HepG2 (cell line): ENCODE measurements around the gene METTL1. TPM values are rescaled to one million over a fixed set of nuclear protein-coding genes. Genes with fewer than 3 reads are reported as not detected.

ENCODE experiments used
- ATF7-NPFF ChIP-seq: sonication (generic); formaldehyde crosslinking; IDR thresholded peaks from 2 replicates; pipeline ENCODE4 v1.8.1; 2023; ENCODE audit warnings: mild to moderate bottlenecking, low read depth, missing genetic modification reagents, moderate library complexity
- DNMT1 ChIP-seq: sonication (generic); formaldehyde crosslinking; IDR thresholded peaks from 2 replicates; pipeline ENCODE4 v1.5.1; 2020; ENCODE audit warnings: mild to moderate bottlenecking, missing genetic modification reagents
- HMG20B ChIP-seq: conservative IDR thresholded peaks from 2 replicates; pipeline ENCODE4 v1.6.1; 2016; ENCODE audit warnings: missing genetic modification reagents, missing compliant biosample characterization
- PATZ1 ChIP-seq: sonication (generic); formaldehyde crosslinking; IDR thresholded peaks from 2 replicates; pipeline ENCODE4 v1.4.0; 2020; ENCODE audit warnings: missing genetic modification reagents
- RBAK ChIP-seq: sonication (generic); formaldehyde crosslinking; IDR thresholded peaks from 2 replicates; pipeline ENCODE4 v1.5.1; 2020; ENCODE audit warnings: mild to moderate bottlenecking, missing genetic modification reagents
- REXO4 ChIP-seq: sonication (generic); formaldehyde crosslinking; IDR thresholded peaks from 2 replicates; pipeline ENCODE4 v1.8.0; 2022; ENCODE audit warnings: missing genetic modification reagents, mild to moderate bottlenecking, borderline replicate concordance
- RFX5 ChIP-seq: IDR thresholded peaks from 2 replicates; pipeline ENCODE4 v1.6.1; 2011; ENCODE audit warnings: low read depth, low read length, improper control_type of control experiment
- SKI ChIP-seq: fragments of 450-650 bp; IDR thresholded peaks from one replicate; pipeline ENCODE4 v1.6.1; 2018; ENCODE audit warnings: mild to moderate bottlenecking; ENCODE audit not compliant: partially characterized antibody
- SMYD3 ChIP-seq: sonication (generic); formaldehyde crosslinking; IDR thresholded peaks from 2 replicates; pipeline ENCODE4 v1.8.1; 2023; ENCODE audit warnings: mild to moderate bottlenecking, missing genetic modification reagents
- TCF12 ChIP-seq, 2 experiments: fragments of 450-650 bp in 1 of 2; sonication (generic) in 1 of 2; formaldehyde crosslinking in 1 of 2; IDR thresholded peaks; 2 replicates each; pipeline versions ENCODE4 v1.6.1 to v1.8.0; 2017 to 2022; ENCODE audit warnings: antibody characterized with exemption in 1 of 2, mild to moderate bottlenecking in 1 of 2, missing genetic modification reagents in 1 of 2, moderate library complexity in 1 of 2
- TRAFD1 ChIP-seq: sonication (generic); formaldehyde crosslinking; IDR thresholded peaks from 2 replicates; pipeline ENCODE4 v1.5.1; 2020; ENCODE audit warnings: missing genetic modification reagents, mild to moderate bottlenecking, borderline replicate concordance
- ZBTB2 ChIP-seq: sonication (generic); formaldehyde crosslinking; IDR thresholded peaks from 2 replicates; pipeline ENCODE4 v1.8.0; 2022; ENCODE audit warnings: low read depth, missing genetic modification reagents
- ZC3H13 ChIP-seq: sonication (generic); formaldehyde crosslinking; IDR thresholded peaks from 2 replicates; pipeline ENCODE4 v1.8.1; 2023; ENCODE audit warnings: mild to moderate bottlenecking, missing genetic modification reagents, moderate library complexity
- ZNF224 ChIP-seq: sonication (generic); formaldehyde crosslinking; IDR thresholded peaks from 2 replicates; pipeline ENCODE4 v1.5.0; 2020; ENCODE audit warnings: mild to moderate bottlenecking, missing genetic modification reagents
- ZNF615 ChIP-seq: sonication (generic); formaldehyde crosslinking; IDR thresholded peaks from 2 replicates; pipeline ENCODE4 v1.5.0; 2020; ENCODE audit warnings: mild to moderate bottlenecking, missing genetic modification reagents, borderline replicate concordance
- ZNF619 ChIP-seq: sonication (generic); formaldehyde crosslinking; IDR thresholded peaks from 2 replicates; pipeline ENCODE4 v1.4.0; 2020; ENCODE audit warnings: mild to moderate bottlenecking, missing genetic modification reagents
- ZNF639 ChIP-seq: conservative IDR thresholded peaks from 2 replicates; pipeline ENCODE4 v1.6.1; 2018; ENCODE audit warnings: missing genetic modification reagents
- ZNF670 ChIP-seq: sonication (generic); formaldehyde crosslinking; IDR thresholded peaks from 2 replicates; pipeline ENCODE4 v1.8.0; 2022; ENCODE audit warnings: mild to moderate bottlenecking, missing genetic modification reagents, borderline replicate concordance
- polyA plus RNA-seq, 8 experiments: library from polyadenylated mRNA; depleted of rRNA in 3 of 8; stranded (reverse) in 7 of 8; unstranded in 1 of 8; fragments of >200 nt; fragmentation: Illumina TruSeq in 4 of 8; extraction: Trizol in 4 of 8; gene quantifications; 2 replicates each; pipeline versions ENCODE4 v1.2.1 to v1.2.3, GENCODE V29; 2011 to 2016; ENCODE audit warnings: low read depth in 4 of 8, missing spikeins in 1 of 8, mixed read lengths in 1 of 8; ENCODE audit not compliant: insufficient read depth in 1 of 8
- total RNA-seq, 5 experiments: library from RNA; depleted of rRNA; stranded (reverse); fragments of >200 nt; fragmentation: Illumina TruSeq; extraction: Trizol; gene quantifications; 2 replicates each; pipeline ENCODE4 v1.2.3, GENCODE V29; 2016; ENCODE audit warnings: low read depth in 1 of 5

The METTL1 gene
- total and polyA plus RNA-seq, 2 of the 13 experiments (the other 11 are each of a cell fraction or from before 2014, with no cell fraction given) = 34.7 to 36.9 TPM

GRCh38 chr12:57755454-57756372 is 16.2 kb downstream of the METTL1 start (continued):
- TF ChIP-seq PATZ1 (CRISPR knock-in tag) = peak; percentile 62; the same call in 1 of the 2 replicates
- no peak for TF ChIP-seq TRAFD1 (CRISPR knock-in tag)
- TF ChIP-seq ZNF670 (CRISPR knock-in tag) = 0 out of 2 replicates have a peak, but pooled peaks have one; percentile 48
- TF ChIP-seq SKI = no peak
- TF ChIP-seq REXO4 (CRISPR knock-in tag) = no peak
- no peak for TF ChIP-seq RFX5
- TF ChIP-seq ZBTB2 = 0 out of 2 replicates have a peak, but pooled peaks have one; percentile 6
- no peak for TF ChIP-seq ZNF619 (CRISPR knock-in tag)
- TF ChIP-seq ZC3H13 (CRISPR knock-in tag) = no peak
- no peak for TF ChIP-seq HMG20B (CRISPR knock-in tag)
- TF ChIP-seq SMYD3 (CRISPR knock-in tag) = no peak
- TF ChIP-seq ATF7-NPFF (CRISPR knock-in tag) = peak; percentile 59; the same call in 1 of the 2 replicates
- no peak for TF ChIP-seq TCF12 (IDR thresholded peaks at IDR 0.05)
- TF ChIP-seq TCF12 (CRISPR knock-in tag; IDR thresholded peaks at IDR 0.05) = 0 out of 2 replicates have a peak, but pooled peaks have one; percentile 56
- TF ChIP-seq ZNF615 (CRISPR knock-in tag) = no peak
- TF ChIP-seq DNMT1 (CRISPR knock-in tag) = no peak
- 0 out of 2 replicates have a peak, but pooled peaks have one; percentile 24 for TF ChIP-seq ZNF639
- TF ChIP-seq ZNF224 (CRISPR knock-in tag) = no peak
- TF ChIP-seq RBAK (CRISPR knock-in tag) = no peak
